A549 (cell line): ENCODE measurements around the gene STAP2. TPM values are rescaled to one million over a fixed set of nuclear protein-coding genes. Genes with fewer than 3 reads are reported as not detected.

ENCODE experiments used
- ATAC-seq, 2 experiments: fragments of 200-7000 bp in 1 of 2; fragments of >200 bp in 1 of 2; cut with Nextera tagmentation in 1 of 2; cut with Tn5 transposase in 1 of 2; 3 replicates each; pipeline versions ENCODE4 v1.8.0 to v1.9.1; 2018 to 2020; ENCODE audit warnings: mild to moderate bottlenecking in 1 of 2, moderate library complexity in 1 of 2
- CTCF ChIA-PET: fragments of 300-600 bp; sonication (Branson Sonifier 250); formaldehyde crosslinking; extraction: SDS; loops from one replicate; lab custom pipeline; 2021; ENCODE audit warnings: antibody characterized with exemption, inconsistent platforms; lab: Yijun Ruan, JAX
- POLR2A ChIA-PET: fragments of 350-600 bp; formaldehyde crosslinking; extraction: SDS; loops from one replicate; lab custom pipeline; 2021; ENCODE audit warnings: antibody characterized with exemption, inconsistent platforms; lab: Yijun Ruan, JAX
- DNase-seq, 2 experiments: peaks; one replicate each; pipeline versions ENCODE4 v3.0.0 to v3.0.0-alpha.2; 2011 to 2016; ENCODE audit warnings: low read depth in 1 of 2, low spot score in 1 of 2
- FAIRE-seq: peaks from 2 replicates; lab custom pipeline; 2011; peaks lifted over from hg19 to GRCh38; lab: Jason Lieb, UNC
- H3K27ac ChIP-seq, 2 experiments: fragments of >200 bp; sonication (Bioruptor Twin); formaldehyde crosslinking; 3 replicates each; pipeline ENCODE4 v1.5.1; 2016 to 2017
- H3K4me1 ChIP-seq: fragments of >200 bp; sonication (Bioruptor Twin); formaldehyde crosslinking; 3 replicates; pipeline ENCODE4 v1.6.1; 2016
- H3K4me2 ChIP-seq: fragments of >200 bp; sonication (Bioruptor Twin); formaldehyde crosslinking; 3 replicates; pipeline ENCODE4 v1.6.1; 2016
- H3K4me3 ChIP-seq: fragments of >200 bp; sonication (Bioruptor Twin); formaldehyde crosslinking; 3 replicates; pipeline ENCODE4 v1.5.1; 2016
- H3K9me3 ChIP-seq: fragments of >200 bp; sonication (Bioruptor Twin); formaldehyde crosslinking; 3 replicates; pipeline ENCODE4 v1.6.1; 2016
- ATOH8 ChIP-seq: fragments of 250-450 bp; sonication (Bioruptor Pico); IDR thresholded peaks from 2 replicates; pipeline ENCODE4 v1.5.0; 2020; ENCODE audit warnings: low read depth, mild to moderate bottlenecking, moderate library complexity
- BCL3 ChIP-seq: fragments of >200 bp; sonication (Bioruptor Twin); formaldehyde crosslinking; IDR thresholded peaks from 3 replicates; pipeline ENCODE4 v1.6.1; 2016
- CBX2 ChIP-seq: fragments of 200-600 bp; sonication (generic); IDR thresholded peaks from 2 replicates; pipeline ENCODE4 v1.6.1; 2016; ENCODE audit warnings: low read depth, mild to moderate bottlenecking, borderline replicate concordance
- CEBPB ChIP-seq, 2 experiments: fragments of >200 bp in 1 of 2; sonication (Bioruptor Twin) in 1 of 2; formaldehyde crosslinking in 1 of 2; IDR thresholded peaks; 2 replicates each; pipeline ENCODE4 v1.6.1; 2012 to 2016
- CTCF ChIP-seq: fragments of >200 bp; sonication (Bioruptor Twin); formaldehyde crosslinking; IDR thresholded peaks from 3 replicates; pipeline ENCODE4 v1.5.1; 2016
- E2F6 ChIP-seq: IDR thresholded peaks from 2 replicates; pipeline ENCODE4 v1.6.1; 2012; ENCODE audit warnings: low read depth, borderline replicate concordance
- EHF ChIP-seq: fragments of 250-450 bp; sonication (Bioruptor Pico); IDR thresholded peaks from 2 replicates; pipeline ENCODE4 v1.5.0; 2020; ENCODE audit warnings: mild to moderate bottlenecking
- EHMT2 ChIP-seq: fragments of 200-600 bp; sonication (generic); IDR thresholded peaks from 2 replicates; pipeline ENCODE4 v1.6.1; 2016; ENCODE audit warnings: antibody characterized with exemption, low read depth, mild to moderate bottlenecking, moderate library complexity
- ESRRA ChIP-seq: fragments of 150-350 bp; IDR thresholded peaks from 2 replicates; pipeline ENCODE4 v1.6.1; 2014; ENCODE audit warnings: mild to moderate bottlenecking, low read length, borderline replicate concordance
- FOSB ChIP-seq: fragments of 250-450 bp; sonication (Bioruptor Pico); IDR thresholded peaks from 2 replicates; pipeline ENCODE4 v1.5.0; 2020; ENCODE audit warnings: mild to moderate bottlenecking, moderate library complexity
- FOSL2 ChIP-seq, 2 experiments: fragments of 450-650 bp in 1 of 2; fragments of >200 bp in 1 of 2; sonication (Bioruptor Twin) in 1 of 2; formaldehyde crosslinking; IDR thresholded peaks; 2 replicates each; pipeline versions ENCODE4 v1.5.0 to v1.6.1; 2016 to 2020; ENCODE audit warnings: mild to moderate bottlenecking in 1 of 2, moderate library complexity in 1 of 2
- FOXS1 ChIP-seq: fragments of 250-450 bp; sonication (Bioruptor Pico); IDR thresholded peaks from 2 replicates; pipeline ENCODE4 v1.5.0; 2020; ENCODE audit warnings: mild to moderate bottlenecking, moderate library complexity
- HDAC2 ChIP-seq: fragments of 200-600 bp; sonication (generic); IDR thresholded peaks from 2 replicates; pipeline ENCODE4 v1.6.1; 2016
- HEYL ChIP-seq: fragments of 250-450 bp; sonication (Bioruptor Pico); IDR thresholded peaks from 2 replicates; pipeline ENCODE4 v1.8.0; 2021; ENCODE audit warnings: mild to moderate bottlenecking, moderate library complexity
- HOXB5 ChIP-seq: fragments of 250-450 bp; sonication (Bioruptor Pico); IDR thresholded peaks from 2 replicates; pipeline ENCODE4 v1.5.0; 2020; ENCODE audit warnings: mild to moderate bottlenecking, moderate library complexity
- KDM1A ChIP-seq: fragments of 200-600 bp; sonication (generic); IDR thresholded peaks from 2 replicates; pipeline ENCODE4 v1.6.1; 2016; ENCODE audit warnings: low read depth, mild to moderate bottlenecking
- KDM5A ChIP-seq: fragments of 200-600 bp; sonication (generic); IDR thresholded peaks from 2 replicates; pipeline ENCODE4 v1.6.1; 2016; ENCODE audit warnings: antibody characterized with exemption, mild to moderate bottlenecking
- MAFK ChIP-seq: fragments of 450-650 bp; IDR thresholded peaks from 2 replicates; pipeline ENCODE4 v1.6.1; 2014; ENCODE audit not compliant: partially characterized antibody
- NR3C1 ChIP-seq: fragments of >200 bp; sonication (Bioruptor Twin); formaldehyde crosslinking; IDR thresholded peaks from 3 replicates; pipeline ENCODE4 v1.6.1; 2017
- POLR2AphosphoS2 ChIP-seq: conservative IDR thresholded peaks from 2 replicates; pipeline ENCODE4 v1.6.1; 2012; ENCODE audit warnings: low read length, improper control_type of control experiment, inconsistent platforms
- RAD21 ChIP-seq, 2 experiments: fragments of >200 bp in 1 of 2; sonication (Bioruptor Twin) in 1 of 2; formaldehyde crosslinking in 1 of 2; IDR thresholded peaks in 1 of 2; conservative IDR thresholded peaks in 1 of 2; 2 replicates in 1 of 2; 3 replicates in 1 of 2; pipeline ENCODE4 v1.6.1; 2012 to 2018; ENCODE audit warnings: inconsistent platforms in 1 of 2
- REST ChIP-seq: fragments of 200-600 bp; sonication (generic); IDR thresholded peaks from 2 replicates; pipeline ENCODE4 v1.6.1; 2016; ENCODE audit warnings: antibody characterized with exemption, mild to moderate bottlenecking, moderate library complexity
- SMC3 ChIP-seq: fragments of >200 bp; sonication (Bioruptor Twin); formaldehyde crosslinking; IDR thresholded peaks from 3 replicates; pipeline ENCODE4 v1.6.1; 2018; ENCODE audit warnings: inconsistent platforms
- TFCP2L1 ChIP-seq: fragments of 250-450 bp; sonication (Bioruptor Pico); IDR thresholded peaks from 2 replicates; pipeline ENCODE4 v1.5.0; 2021; ENCODE audit warnings: mild to moderate bottlenecking
- TP53 ChIP-seq: fragments of 250-450 bp; sonication (Bioruptor Pico); IDR thresholded peaks from 2 replicates; pipeline ENCODE4 v1.5.0; 2021; ENCODE audit warnings: mild to moderate bottlenecking, moderate library complexity
- USF2 ChIP-seq: fragments of 450-650 bp; IDR thresholded peaks from 2 replicates; pipeline ENCODE4 v1.6.1; 2014; ENCODE audit warnings: antibody characterized with exemption
- ZFP36 ChIP-seq: fragments of 450-650 bp; IDR thresholded peaks from 2 replicates; pipeline ENCODE4 v1.6.1; 2014; ENCODE audit warnings: borderline replicate concordance; ENCODE audit not compliant: partially characterized antibody
- WGBS: methylation state at CpG from one replicate; pipeline ENCODE4 v1.1.6; 2017; ENCODE audit errors: missing lambda C conversion rate; 5-methylcytosine and 5-hydroxymethylcytosine counted together
- polyA plus RNA-seq, 4 experiments: library from polyadenylated mRNA; depleted of rRNA in 3 of 4; stranded (reverse); fragments of >200 nt; fragmentation: RNase III in 1 of 4; extraction: RNeasy Plus Mini Kit Qiagen cat#74134 plus additional on column Dnase treatment in 1 of 4; gene quantifications; 2 replicates in 3 of 4; 3 replicates in 1 of 4; pipeline ENCODE4 v1.2.3, GENCODE V29; 2011 to 2017

STAP2 gene
- polyA plus RNA-seq, 2 of the 4 experiments (the other 2 are of a cell fraction), result 0.19 TPM; not detected in 1

- peak; percentile 35 to 39; a peak in 3 of 5 replicates for TF ChIP-seq RAD21 (conservative IDR thresholded peaks at IDR 0.05 in 1 of 2, IDR thresholded peaks at IDR 0.05 in 1 of 2)
- no peak for TF ChIP-seq EHF (CRISPR knock-in tag)
- TF ChIP-seq POLR2AphosphoS2, result no peak
- TF ChIP-seq CTCF, result peak; percentile 66
- no peak for TF ChIP-seq USF2
- TF ChIP-seq FOSB (CRISPR knock-in tag), result no peak
- no peak for TF ChIP-seq FOXS1 (CRISPR knock-in tag)
- peak; percentile 49 for TF ChIP-seq SMC3
- FAIRE-seq (no peak), ATAC-seq (peak in 1 of 2 experiments; percentile 74; a peak in 4 of 6 replicates), DNase-seq (peak; percentile 51 to 66)
- no peak overlapping the region for H3K27ac ChIP-seq
- H3K9me3 ChIP-seq, result no peaks in the 10 kb centered on the region
- no peak overlapping the region for H3K4me3 ChIP-seq
- 19% methylated on average over 7 of the region's 9 CpGs for WGBS
- no peaks in the 10 kb centered on the region for H3K4me1 ChIP-seq
- ChIA-PET POLR2A (interaction anchor here (1.7 kb wide), 1 partner anchor 10 kb away, joined by 7 read pairs; the partner anchor contains the start of gene MPND), CTCF (interaction anchor here (0.7 to 4.3 kb wide), 26 partner anchors 9 to 483 kb away, joined by 3 to 47 read pairs (median 5); partner anchors contain the start of genes FSD1, MPND and SHD)
- no peak overlapping the region for H3K4me2 ChIP-seq
Observed at GRCh38 chr19:4352701-4353121, 14.1 kb upstream of the STAP2 start.

- Histone ChIP-seq H3K4me1 (no peaks in the 10 kb centered on the region), H3K9me3 (no peaks in the 10 kb centered on the region), H3K4me2 (no peak overlapping the region), H3K27ac (no peak overlapping the region), H3K4me3 (no peak overlapping the region)
- FAIRE-seq (no peak), DNase-seq (no peak), ATAC-seq (no peak)
- no peak for TF ChIP-seq CEBPB (IDR thresholded peaks at IDR 0.05)
- no peak for TF ChIP-seq ATOH8 (CRISPR knock-in tag)
- TF ChIP-seq HDAC2, result no peak
- no peak for TF ChIP-seq REST
- no peak for TF ChIP-seq HEYL (CRISPR knock-in tag)
- TF ChIP-seq EHMT2, result no peak
- TF ChIP-seq ESRRA, result no peak
- no peak for TF ChIP-seq BCL3
- no peak for TF ChIP-seq HOXB5 (CRISPR knock-in tag)
- TF ChIP-seq NR3C1, result no peak
- no peak for TF ChIP-seq ZFP36
- no peak for TF ChIP-seq E2F6
- TF ChIP-seq KDM1A, result no peak
- no peak for TF ChIP-seq FOSL2 (IDR thresholded peaks at IDR 0.05)
- TF ChIP-seq FOSL2 (CRISPR knock-in tag; IDR thresholded peaks at IDR 0.05), result no peak
- TF ChIP-seq KDM5A, result no peak
- TF ChIP-seq TP53, result no peak
- TF ChIP-seq MAFK, result no peak
- no peak for TF ChIP-seq TFCP2L1 (CRISPR knock-in tag)
- no peak for TF ChIP-seq CBX2
- WGBS, result 95% methylated on average over 9 of the region's 9 CpGs
- CTCF ChIA-PET, result interaction anchor here (4.2 kb wide), 1 partner anchor 15 kb away, joined by 21 read pairs; no protein-coding TSS in a partner anchor
- POLR2A ChIA-PET, result no interaction called here
Observed at GRCh38 chr19:4350726-4351125, 12.1 kb upstream of the STAP2 start.
